DMS79 (cell line): ENCODE results near the gene ITGA5.

Source experiments
- DNase-seq: peaks from one replicate; lab custom pipeline; 2025; lab: John Stamatoyannopoulos, UW

The ITGA5 gene

DNA sequence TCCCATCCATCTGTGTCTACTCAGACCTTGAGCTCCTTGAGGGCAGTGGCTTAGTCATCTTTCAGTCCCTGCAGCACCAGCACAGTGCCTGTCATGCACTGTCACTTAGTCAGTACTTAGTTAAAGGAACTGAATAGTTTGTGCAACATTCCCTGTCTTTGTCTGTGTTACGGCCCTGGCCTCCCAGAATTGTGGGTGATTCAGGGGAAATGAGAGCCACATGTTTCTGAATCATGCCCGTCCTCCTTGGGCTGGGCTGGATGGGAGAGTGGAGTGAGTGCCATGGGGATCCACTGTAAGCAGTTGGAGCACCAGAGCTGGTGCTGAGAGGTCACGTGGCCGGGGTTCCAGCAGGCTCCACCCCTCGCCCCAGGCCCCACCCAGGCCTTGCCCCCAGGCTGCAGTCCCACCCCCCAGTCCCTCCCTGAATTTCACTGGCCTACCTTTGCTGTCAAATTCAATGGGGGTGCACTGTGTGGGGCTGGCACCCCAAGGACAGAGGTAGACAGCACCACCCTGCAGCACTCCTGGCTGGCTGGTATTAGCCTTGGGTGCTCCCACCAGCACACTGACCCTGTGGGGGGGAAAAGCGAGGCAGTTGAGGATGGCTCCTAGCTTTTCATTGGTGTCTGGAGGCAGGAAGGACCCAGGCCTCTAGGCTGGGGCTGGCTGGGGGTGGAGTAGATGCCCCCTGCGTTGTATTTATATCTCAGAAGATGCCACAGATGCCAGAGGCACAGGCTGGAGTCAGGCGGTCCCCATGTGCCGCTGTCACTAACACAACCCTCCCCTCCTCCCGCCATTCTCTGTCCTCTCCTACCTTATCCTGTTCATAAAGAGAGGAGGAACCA, 7.5 kb downstream of the ITGA5 start:
- DNase-seq = no peak

- DNase-seq = no peak
Observed at GRCh38 chr12:54409267-54409666, 9.8 kb downstream of the ITGA5 start.

DNA sequence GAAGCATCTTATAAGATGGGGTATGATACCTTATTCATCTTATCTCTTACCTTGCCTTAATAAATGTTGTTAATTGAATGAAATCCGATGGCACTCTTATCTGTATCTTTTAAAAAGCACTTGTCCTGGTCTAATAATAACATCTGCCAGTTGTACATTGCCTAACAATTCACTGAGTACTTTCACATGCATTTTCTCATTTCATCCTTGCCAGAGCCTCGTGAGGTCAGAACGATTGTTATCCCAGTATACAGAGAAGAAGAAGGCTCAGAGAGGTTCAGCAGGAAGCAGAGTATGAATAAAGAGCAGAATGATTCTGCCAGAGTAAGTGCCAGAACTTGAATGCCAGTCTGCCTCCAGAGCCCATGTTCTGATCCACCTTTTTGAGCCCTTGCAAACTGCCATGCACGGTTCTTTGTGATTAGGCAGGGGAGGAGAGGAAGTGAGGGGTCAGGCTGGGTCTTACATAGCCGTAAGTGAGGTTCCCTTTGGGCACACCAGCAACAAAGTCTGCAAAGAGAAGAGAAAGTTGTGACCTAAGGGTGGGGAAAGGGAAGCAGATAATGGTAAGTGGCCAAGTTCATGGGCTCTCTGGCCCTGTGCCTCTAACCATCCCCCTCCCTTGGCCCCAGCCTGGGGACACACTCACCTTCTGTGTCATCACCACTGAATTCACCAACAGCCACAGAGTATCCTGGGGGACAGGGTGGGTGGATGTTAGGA, 11.7 kb downstream of the ITGA5 start:
- DNase-seq = no peak

GRCh38 chr12:54405573-54405972, 13.5 kb downstream of the ITGA5 start:
- DNase-seq = no peak

- no peak for DNase-seq
Observed at GRCh38 chr12:54405106-54405505, 14.0 kb downstream of the ITGA5 start.

GRCh38 chr12:54404061-54405004, 14.7 kb downstream of the ITGA5 start:
- DNase-seq = no peak

DNA sequence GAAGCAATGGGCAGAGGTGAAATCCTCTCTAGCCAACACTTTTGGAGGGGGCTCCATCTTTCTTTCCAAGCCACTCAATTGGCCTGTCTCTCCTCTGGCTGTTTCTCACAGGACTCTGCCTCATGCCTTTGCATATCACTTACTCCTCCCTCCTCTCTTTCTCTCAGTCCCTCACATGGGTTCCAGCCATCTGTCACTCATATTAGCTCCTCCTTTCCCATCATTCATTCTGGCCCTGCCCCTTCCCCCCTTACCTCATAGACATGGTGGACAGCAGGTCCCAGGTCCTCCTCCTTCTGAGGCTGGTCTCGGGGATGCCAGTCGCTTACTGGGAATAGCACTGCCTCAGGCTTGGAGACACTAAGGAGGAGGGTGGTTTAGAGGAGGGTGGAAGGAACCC, 17.9 kb downstream of the ITGA5 start:
- no peak for DNase-seq

DNA sequence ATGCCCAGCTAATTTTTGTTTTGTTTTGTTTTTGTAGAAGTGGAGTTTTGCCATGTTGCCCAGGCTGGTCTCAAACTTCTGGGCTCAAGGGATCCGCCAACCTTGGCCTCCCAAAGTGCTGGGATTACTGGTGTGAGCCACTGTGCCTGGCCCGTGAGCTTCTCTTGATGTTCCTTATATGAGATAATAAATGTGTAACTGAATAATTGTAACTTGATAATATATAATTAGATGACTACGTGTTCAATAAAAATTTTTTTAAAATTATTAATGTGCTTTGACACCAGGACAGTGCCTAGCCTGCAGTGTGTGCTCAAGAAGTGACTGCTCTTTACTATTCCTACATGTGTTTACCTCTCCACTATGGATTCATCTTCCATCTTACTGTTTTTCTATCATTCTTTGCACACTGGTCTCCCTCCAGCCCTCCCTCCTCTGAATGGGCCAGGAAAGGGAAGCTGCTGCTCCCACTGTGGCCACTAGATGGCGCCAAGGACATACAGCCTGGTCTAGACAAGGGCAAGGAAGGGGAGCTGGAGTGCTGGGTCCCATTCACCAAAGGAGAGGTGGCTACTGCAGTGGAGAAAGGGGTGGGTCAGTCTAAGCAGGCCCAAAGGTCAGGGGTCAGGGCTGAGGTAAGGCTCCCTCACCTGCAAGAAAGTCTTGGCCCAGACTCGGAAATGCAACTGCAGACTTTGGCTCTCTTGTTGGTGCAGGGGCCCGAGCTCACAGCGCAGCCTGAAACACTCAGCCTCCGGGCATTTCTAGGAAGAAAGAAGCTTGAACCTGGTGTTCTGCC, 19.9 kb downstream of the ITGA5 start:
- no peak for DNase-seq

- no peak for DNase-seq
Observed at GRCh38 chr12:54398218-54398617, 20.8 kb downstream of the ITGA5 start.

DNA sequence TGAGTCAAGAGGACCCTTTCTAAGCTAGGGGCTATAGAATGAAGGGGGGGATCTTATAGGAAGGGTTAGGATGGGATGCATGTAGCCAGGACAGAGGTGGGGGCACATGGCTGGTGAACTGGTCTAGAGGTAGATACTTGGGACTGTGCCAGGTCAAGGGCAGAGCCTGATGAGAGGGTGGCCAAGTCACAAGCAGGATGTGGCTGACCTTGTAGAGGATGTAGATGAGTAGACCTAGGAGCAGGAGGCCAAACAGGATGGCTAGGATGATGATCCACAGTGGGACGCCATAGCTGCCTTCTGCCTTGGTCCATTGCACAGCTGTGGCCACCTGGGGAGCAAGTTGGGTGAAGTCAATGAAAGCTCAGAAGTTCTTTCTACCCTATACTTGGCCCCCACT, 21.9 kb downstream of the ITGA5 start:
- DNase-seq = no peak

GRCh38 chr12:54395545-54395944, 23.5 kb downstream of the ITGA5 start:
- no peak for DNase-seq

- DNase-seq = no peak
Observed at GRCh38 chr12:54394986-54395385, 24.1 kb downstream of the ITGA5 start.

DNA sequence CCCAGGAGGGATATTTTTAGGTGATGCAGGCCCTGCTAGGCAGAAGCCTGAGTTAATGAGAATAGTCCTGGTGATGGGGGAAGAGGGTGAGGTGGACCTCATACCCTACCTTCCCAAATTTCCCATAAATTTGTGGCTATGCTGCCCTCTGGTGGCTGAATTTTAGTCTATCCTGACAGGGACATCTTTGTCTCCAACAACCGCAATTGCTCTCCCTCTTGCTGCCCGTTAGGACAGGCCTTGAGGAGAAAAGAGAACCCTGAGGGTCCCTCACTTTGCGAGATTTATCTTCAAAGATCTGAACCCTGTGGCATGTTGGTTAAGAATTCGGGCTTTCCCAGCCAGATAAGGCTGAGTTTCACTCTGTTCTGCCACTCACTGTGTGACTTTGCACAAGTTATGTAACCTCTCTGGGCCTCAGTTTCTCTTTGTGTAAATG, 24.8 kb downstream of the ITGA5 start:
- DNase-seq = no peak

DNA sequence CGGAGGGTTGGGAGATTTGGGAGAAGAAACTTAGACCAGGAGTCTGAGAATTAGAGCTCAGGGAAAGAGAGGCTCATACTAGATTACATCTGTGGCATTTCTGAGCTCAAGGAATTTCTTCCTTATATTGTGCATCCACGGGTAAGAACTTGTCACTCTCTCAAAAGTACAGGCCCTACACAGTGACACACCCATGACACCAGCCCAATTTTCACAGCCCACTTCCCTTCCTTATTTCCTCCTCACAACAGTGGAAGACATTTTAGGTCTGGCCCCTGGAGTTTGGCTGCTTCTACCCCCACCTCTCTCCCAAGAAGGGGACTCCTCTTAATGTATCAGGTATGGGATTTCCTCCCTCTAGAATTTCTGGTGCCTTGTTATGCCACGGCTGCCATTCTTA, 25.3 kb downstream of the ITGA5 start:
- DNase-seq = no peak

- no peak for DNase-seq
Observed at GRCh38 chr12:54393207-54393609, 25.9 kb downstream of the ITGA5 start.

- no peak for DNase-seq
Observed at GRCh38 chr12:54392485-54393206, 26.4 kb downstream of the ITGA5 start.

DNA sequence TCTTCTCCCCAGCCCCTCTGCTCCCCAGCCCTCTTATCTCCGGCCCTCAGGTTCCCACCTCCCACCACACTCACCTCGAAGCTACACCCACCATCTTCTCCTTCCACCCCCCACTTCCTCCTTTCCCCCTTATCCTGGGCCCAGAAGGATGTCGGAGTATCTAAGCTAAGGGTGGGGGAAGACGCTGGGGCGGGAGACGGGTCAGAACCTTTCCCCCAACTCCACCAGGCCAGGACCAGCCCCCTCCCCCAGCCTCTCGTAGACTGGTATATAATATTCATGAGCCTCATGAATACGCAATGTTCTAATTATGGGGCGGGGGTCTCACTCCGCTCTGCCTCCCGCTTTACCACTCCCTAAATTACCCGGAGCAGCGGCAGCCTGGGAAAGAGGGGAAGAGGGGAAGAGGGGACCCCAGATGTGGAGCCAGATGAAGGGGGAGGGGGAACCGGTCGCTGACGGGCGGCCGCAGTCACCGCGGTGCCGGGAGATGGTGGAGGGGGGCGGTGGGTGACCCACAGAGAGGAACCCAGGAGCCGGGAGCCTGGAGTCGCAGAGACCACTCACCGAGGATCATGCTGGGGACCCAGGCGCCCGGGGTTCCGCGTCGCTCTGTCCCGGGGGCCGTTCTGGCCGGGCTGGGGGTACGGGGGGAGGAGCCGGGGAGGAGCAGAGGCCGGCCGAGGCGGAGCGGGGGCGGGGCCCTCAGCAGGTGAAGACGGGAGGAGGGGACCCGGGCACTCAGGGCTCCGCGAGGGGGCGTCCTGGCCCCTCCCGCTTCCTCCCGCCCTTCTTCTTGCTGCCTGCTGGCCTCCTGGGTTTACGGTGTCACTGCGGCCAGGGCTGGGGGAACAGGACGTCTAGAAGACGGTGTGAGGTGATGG, 28.2 kb downstream of the ITGA5 start:
- no peak for DNase-seq

DNA sequence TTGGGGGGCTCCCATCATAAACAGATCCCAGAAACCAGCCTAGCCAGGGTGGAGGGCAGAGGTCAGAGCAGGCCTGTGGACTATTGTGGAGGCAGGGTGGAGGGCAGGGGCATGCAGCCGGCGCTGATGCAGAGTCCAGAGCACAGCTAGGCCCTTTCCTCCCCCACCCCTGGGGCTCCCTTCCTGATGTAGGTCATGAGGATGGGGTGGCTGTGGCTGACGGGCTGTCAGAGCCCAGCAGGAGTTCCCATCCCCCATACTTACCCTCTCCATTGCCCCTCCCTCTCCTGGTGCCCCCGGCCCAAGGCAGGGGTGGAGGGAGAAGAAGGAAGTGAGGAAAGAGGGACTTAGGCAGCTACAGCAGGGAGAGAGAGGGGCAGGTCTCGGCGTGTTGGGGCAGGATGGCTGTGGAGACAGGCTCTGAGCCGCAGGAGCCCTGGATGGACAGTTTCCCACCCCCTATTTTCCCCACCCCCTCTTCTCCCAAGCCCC, 28.8 kb downstream of the ITGA5 start:
- DNase-seq = no peak

GRCh38 chr12:54389607-54390175, 29.4 kb downstream of the ITGA5 start:
- no peak for DNase-seq
